OCI-LY3 (cell line): ENCODE data around the gene MGAT4A.

Experiments
- H2AFZ ChIP-seq: fragments of 200-600, 300-600 bp; shearing (Covaris generic); 2 replicates; pipeline ENCODE4 v1.6.0; 2014; ENCODE audit warnings: antibody characterized with exemption, low read depth, low read length
- H3K27ac ChIP-seq: fragments of 200-600, 300-600 bp; sonication (generic); 2 replicates; pipeline ENCODE4 v1.5.1; 2014; ENCODE audit warnings: mild to moderate bottlenecking, low read length, moderate library complexity, mixed read lengths
- H3K27me3 ChIP-seq: fragments of 200-600, 300-600 bp; sonication (generic); 2 replicates; pipeline ENCODE4 v1.6.1; 2014; ENCODE audit warnings: low read depth, low read length, mixed read lengths
- H3K36me3 ChIP-seq: fragments of 200-600, 300-600 bp; sonication (generic); replicated peaks from 2 replicates; pipeline ENCODE3; 2014; ENCODE audit warnings: low read depth, low read length, mixed read lengths
- H3K4me1 ChIP-seq: fragments of 300-600, 200-600 bp; sonication (generic); 2 replicates; pipeline ENCODE4 v1.6.1; 2014; ENCODE audit warnings: low read length, mixed read lengths
- H3K4me2 ChIP-seq: fragments of 200-600, 300-600 bp; sonication (generic); 2 replicates; pipeline ENCODE4 v1.6.1; 2014; ENCODE audit warnings: low read length, mixed read lengths
- H3K4me3 ChIP-seq: fragments of 300-600, 200-600 bp; sonication (generic); 2 replicates; pipeline ENCODE4 v1.5.1; 2014; ENCODE audit warnings: antibody characterized with exemption, mild to moderate bottlenecking, low read length, moderate library complexity
- H3K79me2 ChIP-seq: fragments of 300-600, 200-600 bp; shearing (Covaris generic); 2 replicates; pipeline ENCODE4 v1.6.1; 2014; ENCODE audit warnings: mild to moderate bottlenecking, low read length, mixed read lengths
- H3K9ac ChIP-seq: fragments of 300-600, 200-600 bp; shearing (Covaris generic); 2 replicates; pipeline ENCODE4 v1.6.0; 2014; ENCODE audit warnings: mild to moderate bottlenecking, low read length, moderate library complexity
- H3K9me3 ChIP-seq: fragments of 200-600, 300-600 bp; shearing (Covaris generic); 2 replicates; pipeline ENCODE4 v1.6.1; 2014; ENCODE audit warnings: low read length, mixed read lengths; ENCODE audit not compliant: insufficient read depth
- H4K20me1 ChIP-seq: fragments of 200-600, 300-600 bp; sonication (generic); 2 replicates; pipeline ENCODE4 v1.6.1; 2016; ENCODE audit warnings: low read length, mixed read lengths; ENCODE audit not compliant: insufficient read depth
- CTCF ChIP-seq: fragments of 200-600, 300-600 bp; sonication (generic); IDR thresholded peaks from 2 replicates; pipeline ENCODE4 v1.5.1; 2014; ENCODE audit warnings: antibody characterized with exemption, low read length, low read depth
- EZH2phosphoT487 ChIP-seq: fragments of 200-600 bp; shearing (Covaris generic); IDR thresholded peaks from 2 replicates; pipeline ENCODE4 v1.6.1; 2018; ENCODE audit warnings: antibody characterized with exemption, mixed run types, low read depth

Gene MGAT4A

GRCh38 chr2:98706591-98706990 lies 24.3 kb downstream of the MGAT4A start:
- Histone ChIP-seq H3K9ac (no peak overlapping the region), H3K9me3 (no peaks in the 10 kb centered on the region), H3K36me3 (no peaks in the 10 kb centered on the region), H3K4me1 (no peaks in the 10 kb centered on the region), H2AFZ (no peak overlapping the region), H3K27me3 (peaks cover 8% of the 10 kb centered on the region; the same call in 1 of the 2 replicates), H3K4me3 (no peak overlapping the region), H3K79me2 (no peaks in the 10 kb centered on the region), H3K4me2 (no peak overlapping the region), H4K20me1 (no peaks in the 10 kb centered on the region), H3K27ac (no peak overlapping the region)
- TF ChIP-seq CTCF, result no peak
- no peak for TF ChIP-seq EZH2phosphoT487

- H3K4me3 ChIP-seq, result no peak overlapping the region
- no peaks in the 10 kb centered on the region for H3K36me3 ChIP-seq
- no peak overlapping the region for H3K27ac ChIP-seq
- H2AFZ ChIP-seq, result no peak overlapping the region
- H3K27me3 ChIP-seq, result peaks cover 8% of the 10 kb centered on the region; the same call in 1 of the 2 replicates
- TF ChIP-seq CTCF (no peak), EZH2phosphoT487 (no peak)
- no peaks in the 10 kb centered on the region for H3K79me2 ChIP-seq
- no peaks in the 10 kb centered on the region for H4K20me1 ChIP-seq
- H3K4me1 ChIP-seq, result no peaks in the 10 kb centered on the region
- no peak overlapping the region for H3K9ac ChIP-seq
- H3K4me2 ChIP-seq, result no peak overlapping the region
- H3K9me3 ChIP-seq, result no peaks in the 10 kb centered on the region
These were observed 25.7 kb downstream of the MGAT4A start for GRCh38 chr2:98705333-98705617.

GRCh38 chr2:98704499-98705332 lies 26.2 kb downstream of the MGAT4A start:
- Histone ChIP-seq H3K27ac (no peak overlapping the region), H3K4me1 (no peaks in the 10 kb centered on the region)

GRCh38 chr2:98703738-98704137 lies 27.2 kb downstream of the MGAT4A start:
- TF ChIP-seq CTCF, result no peak
- TF ChIP-seq EZH2phosphoT487, result no peak
- Histone ChIP-seq H2AFZ (no peak overlapping the region), H3K4me2 (no peak overlapping the region), H3K4me3 (no peak overlapping the region), H3K9ac (no peak overlapping the region), H3K9me3 (no peaks in the 10 kb centered on the region), H3K79me2 (no peaks in the 10 kb centered on the region), H4K20me1 (no peaks in the 10 kb centered on the region), H3K4me1 (no peaks in the 10 kb centered on the region), H3K27me3 (no peaks in the 10 kb centered on the region), H3K36me3 (no peaks in the 10 kb centered on the region), H3K27ac (no peak overlapping the region)

More at GRCh38 chr2:98704499-98705332, 26.2 kb downstream of the MGAT4A start:
- no peaks in the 10 kb centered on the region for H3K9me3 ChIP-seq
- no peak overlapping the region for H2AFZ ChIP-seq
- no peak for TF ChIP-seq CTCF
- no peak for TF ChIP-seq EZH2phosphoT487
- peaks cover 4% of the 10 kb centered on the region; the same call in 1 of the 2 replicates for H3K27me3 ChIP-seq
- H3K36me3 ChIP-seq, result no peaks in the 10 kb centered on the region
- H3K4me2 ChIP-seq, result no peak overlapping the region
- H3K9ac ChIP-seq, result no peak overlapping the region
- H3K4me3 ChIP-seq, result no peak overlapping the region
- H3K79me2 ChIP-seq, result no peaks in the 10 kb centered on the region
- H4K20me1 ChIP-seq, result no peaks in the 10 kb centered on the region
